PFSK-1 (cell line): ENCODE results near the gene RALA.

Experiments
- FOXP2 ChIP-seq: optimal IDR thresholded peaks from 2 replicates; pipeline ENCODE3; 2011; ENCODE audit warnings: borderline replicate concordance, control low read depth, inconsistent platforms; ENCODE audit not compliant: insufficient read depth; ENCODE audit errors: extremely low read length, extremely low read depth
- POLR2AphosphoS5 ChIP-seq: IDR thresholded peaks from 2 replicates; pipeline ENCODE4 v1.6.1; 2012; ENCODE audit warnings: low read depth, mild to moderate bottlenecking, control low read depth, low read length, moderate library complexity
- REST ChIP-seq, 2 experiments: IDR thresholded peaks; 2 replicates each; pipeline versions ENCODE4 v1.6.1 to v1.8.0; 2011 to 2012; ENCODE audit warnings: low read depth in 2 of 2, low read length in 2 of 2, control low read depth in 1 of 2, inconsistent platforms in 1 of 2, mild to moderate bottlenecking in 1 of 2, moderate library complexity in 1 of 2; ENCODE audit not compliant: insufficient read depth in 1 of 2
- SIN3A ChIP-seq: IDR thresholded peaks from 2 replicates; pipeline ENCODE4 v1.6.1; 2012; ENCODE audit warnings: mild to moderate bottlenecking, low read length, moderate library complexity, borderline replicate concordance; ENCODE audit not compliant: insufficient read depth
- TAF1 ChIP-seq: IDR thresholded peaks from 2 replicates; pipeline ENCODE4 v1.6.1; 2012; ENCODE audit warnings: low read length, control low read depth, borderline replicate concordance; ENCODE audit not compliant: insufficient read depth

- no peak for TF ChIP-seq POLR2AphosphoS5
- TF ChIP-seq REST (IDR thresholded peaks at IDR 0.05; ENCODE audit: insufficient read depth in 1 of 2, low read depth in 2 of 2, low read length in 2 of 2), result no peak
- no peak for TF ChIP-seq SIN3A
- no peak for TF ChIP-seq TAF1
- TF ChIP-seq FOXP2, result no peak
Observed at GRCh38 chr7:39734633-39735004, 111.2 kb downstream of the RALA start.
